Right lobe of liver (tissue), 4 donors: ENCODE data around the gene PDE1C.

Experiments
- POLR2A ChIP-seq: fragments of 450-650 bp; IDR thresholded peaks from one replicate; pipeline ENCODE4 v1.6.1; 2017; ENCODE audit warnings: antibody characterized with exemption, mild to moderate bottlenecking
- TF ChIP-seq, protein P1 (sequence below), 4 donors: fragments of 200-600 bp in 3 of 4; fragments of 450-650 bp in 1 of 4; IDR thresholded peaks; one replicate each; pipeline versions ENCODE4 v1.5.1 to v1.8.0; 2016 to 2022; ENCODE audit warnings: antibody characterized with exemption in 4 of 4, mild to moderate bottlenecking in 2 of 4
- donor health status: DM: no; HTN: no; CAD: no.
- donor health status: DM: no; HTN: no; CAD: no.
- donor health status: DM: no; HTN: yes; CAD: no.

DNA sequence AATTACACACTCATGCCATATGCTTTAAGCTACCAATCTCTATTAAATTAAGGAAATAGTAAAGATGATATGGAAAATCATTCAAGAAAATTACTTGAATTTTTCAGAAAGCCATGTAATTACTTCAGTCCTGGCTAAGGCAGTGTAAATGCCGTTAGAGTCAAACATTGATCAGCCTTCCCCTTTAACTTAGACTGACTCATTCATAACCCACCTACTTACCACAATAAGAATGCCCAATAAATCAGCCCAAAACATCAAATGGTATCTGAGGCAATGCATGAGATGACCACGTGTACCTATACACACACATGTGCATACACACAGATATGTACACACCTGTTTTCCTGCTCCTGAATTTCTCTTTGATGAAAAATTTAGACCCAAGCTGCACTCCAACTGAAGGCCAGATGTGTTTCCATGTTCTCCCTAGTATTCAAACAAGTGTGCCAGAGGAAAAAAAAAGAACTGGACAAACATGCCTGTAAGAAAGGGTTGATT lies 30.2 kb upstream of the PDE1C start:
- TF ChIP-seq, protein P1, sequence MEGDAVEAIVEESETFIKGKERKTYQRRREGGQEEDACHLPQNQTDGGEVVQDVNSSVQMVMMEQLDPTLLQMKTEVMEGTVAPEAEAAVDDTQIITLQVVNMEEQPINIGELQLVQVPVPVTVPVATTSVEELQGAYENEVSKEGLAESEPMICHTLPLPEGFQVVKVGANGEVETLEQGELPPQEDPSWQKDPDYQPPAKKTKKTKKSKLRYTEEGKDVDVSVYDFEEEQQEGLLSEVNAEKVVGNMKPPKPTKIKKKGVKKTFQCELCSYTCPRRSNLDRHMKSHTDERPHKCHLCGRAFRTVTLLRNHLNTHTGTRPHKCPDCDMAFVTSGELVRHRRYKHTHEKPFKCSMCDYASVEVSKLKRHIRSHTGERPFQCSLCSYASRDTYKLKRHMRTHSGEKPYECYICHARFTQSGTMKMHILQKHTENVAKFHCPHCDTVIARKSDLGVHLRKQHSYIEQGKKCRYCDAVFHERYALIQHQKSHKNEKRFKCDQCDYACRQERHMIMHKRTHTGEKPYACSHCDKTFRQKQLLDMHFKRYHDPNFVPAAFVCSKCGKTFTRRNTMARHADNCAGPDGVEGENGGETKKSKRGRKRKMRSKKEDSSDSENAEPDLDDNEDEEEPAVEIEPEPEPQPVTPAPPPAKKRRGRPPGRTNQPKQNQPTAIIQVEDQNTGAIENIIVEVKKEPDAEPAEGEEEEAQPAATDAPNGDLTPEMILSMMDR (IDR thresholded peaks at IDR 0.05) = no peak
- no peak for TF ChIP-seq POLR2A
